Measurements from ENCODE around the gene ZNF638.

DNA sequence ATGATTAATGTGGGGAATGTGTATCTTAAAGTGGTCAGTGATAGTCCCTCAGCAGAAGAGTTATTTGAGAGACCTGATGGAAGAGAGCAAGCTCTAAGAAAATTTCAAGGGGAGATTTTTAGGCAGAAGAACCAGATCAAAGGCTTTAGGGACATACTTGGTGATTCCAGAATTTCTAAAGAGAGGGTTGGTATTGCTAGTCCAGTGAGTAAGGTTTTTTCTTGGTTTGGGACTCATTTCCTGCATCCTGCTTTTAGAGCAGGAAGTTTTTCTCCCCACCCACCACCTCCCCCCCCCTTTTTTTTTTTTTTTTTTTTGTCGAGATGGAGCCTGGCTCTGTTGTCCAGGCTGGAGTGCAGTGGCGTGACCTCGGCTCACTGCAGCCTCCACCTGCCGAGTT, 79.1 kb downstream of the ZNF638 start:
- TF ChIP-seq POLR2AphosphoS5 (IDR thresholded peaks at IDR 0.05; ENCODE audit: low read depth, low read length) (no peak), TAF1 (IDR thresholded peaks at IDR 0.05; ENCODE audit: borderline replicate concordance, insufficient read depth, low read length) (no peak)
